Gastroesophageal sphincter (tissue), 4 donors: ENCODE results near the gene TRABD2B. TPM values are rescaled to one million over a fixed set of nuclear protein-coding genes. Genes with fewer than 3 reads are reported as not detected.

ENCODE experiments used
- ATAC-seq: fragments of 150-250 bp; one replicate; pipeline ENCODE4 v1.9.1; 2016; ENCODE audit warnings: mild to moderate bottlenecking, moderate library complexity
- H3K27ac ChIP-seq, 4 donors: fragments of 200-600 bp; sonication (generic) in 3 of 4; 1 replicate in 3 of 4; 2 replicates in 1 of 4; pipeline ENCODE4 v1.5.1; 2016 to 2019
- H3K27me3 ChIP-seq: fragments of 200-600 bp; sonication (generic); one replicate; pipeline ENCODE4 v1.5.1; 2019
- H3K36me3 ChIP-seq, 2 donors: fragments of 200-600 bp; sonication (generic); one replicate each; pipeline ENCODE4 v1.5.1; 2019; ENCODE audit warnings: control low read depth in 1 of 2
- H3K4me1 ChIP-seq, 3 donors: fragments of 200-600 bp; sonication (generic); 1 replicate in 2 of 3; 2 replicates in 1 of 3; pipeline ENCODE4 v1.5.1; 2016 to 2019; ENCODE audit warnings: control low read depth in 2 of 3
- H3K4me3 ChIP-seq, 2 donors: fragments of 200-600 bp; sonication (generic); one replicate each; pipeline ENCODE4 v1.5.1; 2019; ENCODE audit warnings: mild to moderate bottlenecking in 1 of 2, moderate library complexity in 1 of 2
- H3K9me3 ChIP-seq, 3 donors: fragments of 200-600 bp; sonication (generic); one replicate each; pipeline ENCODE4 v1.5.1; 2017 to 2019; ENCODE audit warnings: control low read depth in 2 of 3
- EP300 ChIP-seq: sonication (generic); formaldehyde crosslinking; IDR thresholded peaks from one replicate; pipeline ENCODE4 v1.6.1; 2017; ENCODE audit warnings: antibody characterized with exemption, mild to moderate bottlenecking
- POLR2A ChIP-seq, 2 donors: fragments of 450-650 bp; IDR thresholded peaks; one replicate each; pipeline ENCODE4 v1.6.1; 2017; ENCODE audit warnings: antibody characterized with exemption in 2 of 2, mild to moderate bottlenecking in 2 of 2, moderate library complexity in 1 of 2
- POLR2AphosphoS5 ChIP-seq: sonication (generic); formaldehyde crosslinking; IDR thresholded peaks from one replicate; pipeline ENCODE4 v1.6.1; 2017; ENCODE audit warnings: antibody characterized with exemption
- WGBS, 2 donors: methylation state at CpG; one replicate each; pipeline ENCODE4 v1.1.5; 2018; ENCODE audit warnings: low coverage in 1 of 2; 5-methylcytosine and 5-hydroxymethylcytosine counted together
- total RNA-seq, 4 donors: library from RNA; depleted of rRNA; stranded (reverse); fragments of >200 nt; gene quantifications; one replicate each; pipeline ENCODE4 v1.1.0, GENCODE V29; 2016
- TF ChIP-seq, protein P1 (sequence below), 4 experiments: fragments of 200-600 bp in 2 of 4; fragments of 450-650 bp in 2 of 4; sonication (generic) in 1 of 4; IDR thresholded peaks; one replicate each; pipeline ENCODE4 v1.5.1; 2017 to 2019; ENCODE audit warnings: antibody characterized with exemption in 4 of 4, mild to moderate bottlenecking in 2 of 4, moderate library complexity in 2 of 4

The TRABD2B gene
- total RNA-seq, 4 donors from 2014 or later: 2.6 to 6.5 (median 3.4) TPM

DNA sequence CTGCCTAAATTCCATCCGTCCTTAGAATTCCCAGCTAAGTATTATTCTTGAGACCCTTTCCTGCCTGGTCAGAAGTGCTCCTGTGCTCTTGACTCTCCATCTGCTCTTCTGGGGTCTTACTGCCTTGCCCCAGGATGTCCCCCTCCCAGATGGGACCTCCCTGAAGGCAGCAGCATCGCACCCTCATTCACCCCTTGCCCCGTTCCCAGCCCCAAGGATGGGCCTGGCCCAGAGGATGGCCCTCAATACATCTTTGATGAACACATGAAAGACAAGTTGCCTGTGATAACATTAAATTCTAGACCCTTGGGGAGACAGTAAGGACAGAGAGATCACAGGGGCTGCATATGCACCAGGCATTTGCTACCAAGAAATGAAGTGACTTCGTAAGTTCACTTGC, 167.2 kb downstream of the TRABD2B start:
- H3K27ac ChIP-seq: no peak overlapping the region
- 0% methylated on average over 1 of the region's 4 CpGs for WGBS, 2 donors

GRCh38 chr1:47828978-47829377, 168.2 kb downstream of the TRABD2B start:
- Histone ChIP-seq H3K27me3 (no peaks in the 10 kb centered on the region), H3K9me3 (peaks cover 0 to 1% (median 0%) of the 10 kb centered on the region in 3 donors), H3K27ac (peak overlapping the region in 2 of 4 donors; percentile 2 to 12), H3K4me3 (no peak overlapping the region), H3K36me3 (no peaks in the 10 kb centered on the region), H3K4me1 (peaks cover 0 to 63% (median 0%) of the 10 kb centered on the region in 3 donors)
- ATAC-seq: no peak
- 60 to 80% methylated on average over 1 of the region's 2 CpGs for WGBS, 2 donors
- TF ChIP-seq POLR2AphosphoS5 (no peak), POLR2A (IDR thresholded peaks at IDR 0.05) (no peak), EP300 (no peak)
- TF ChIP-seq, protein P1, sequence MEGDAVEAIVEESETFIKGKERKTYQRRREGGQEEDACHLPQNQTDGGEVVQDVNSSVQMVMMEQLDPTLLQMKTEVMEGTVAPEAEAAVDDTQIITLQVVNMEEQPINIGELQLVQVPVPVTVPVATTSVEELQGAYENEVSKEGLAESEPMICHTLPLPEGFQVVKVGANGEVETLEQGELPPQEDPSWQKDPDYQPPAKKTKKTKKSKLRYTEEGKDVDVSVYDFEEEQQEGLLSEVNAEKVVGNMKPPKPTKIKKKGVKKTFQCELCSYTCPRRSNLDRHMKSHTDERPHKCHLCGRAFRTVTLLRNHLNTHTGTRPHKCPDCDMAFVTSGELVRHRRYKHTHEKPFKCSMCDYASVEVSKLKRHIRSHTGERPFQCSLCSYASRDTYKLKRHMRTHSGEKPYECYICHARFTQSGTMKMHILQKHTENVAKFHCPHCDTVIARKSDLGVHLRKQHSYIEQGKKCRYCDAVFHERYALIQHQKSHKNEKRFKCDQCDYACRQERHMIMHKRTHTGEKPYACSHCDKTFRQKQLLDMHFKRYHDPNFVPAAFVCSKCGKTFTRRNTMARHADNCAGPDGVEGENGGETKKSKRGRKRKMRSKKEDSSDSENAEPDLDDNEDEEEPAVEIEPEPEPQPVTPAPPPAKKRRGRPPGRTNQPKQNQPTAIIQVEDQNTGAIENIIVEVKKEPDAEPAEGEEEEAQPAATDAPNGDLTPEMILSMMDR (IDR thresholded peaks at IDR 0.05): no peak

More for the DNA sequence above, 167.2 kb downstream of the TRABD2B start:
- Histone ChIP-seq H3K4me1 (peaks cover 0 to 54% (median 0%) of the 10 kb centered on the region in 3 donors), H3K36me3 (no peaks in the 10 kb centered on the region), H3K9me3 (peaks cover 0 to 12% (median 0%) of the 10 kb centered on the region in 3 donors), H3K27me3 (no peaks in the 10 kb centered on the region), H3K4me3 (no peak overlapping the region)
- TF ChIP-seq, protein P1 (IDR thresholded peaks at IDR 0.05): no peak
- TF ChIP-seq POLR2A (IDR thresholded peaks at IDR 0.05) (no peak), EP300 (no peak), POLR2AphosphoS5 (no peak)
- ATAC-seq: no peak

GRCh38 chr1:47827109-47827508, 170.1 kb downstream of the TRABD2B start:
- no peaks in the 10 kb centered on the region for H3K36me3 ChIP-seq
- no peak overlapping the region for H3K27ac ChIP-seq
- H3K4me1 ChIP-seq: peaks cover 0 to 75% (median 0%) of the 10 kb centered on the region in 3 donors
- 78% methylated on average over 6 of the region's 6 CpGs; no CpG with 5 or more reads in 1 of the 2 donors for WGBS, 2 donors
- H3K9me3 ChIP-seq: no peaks in the 10 kb centered on the region
- no peaks in the 10 kb centered on the region for H3K27me3 ChIP-seq
- no peak overlapping the region for H3K4me3 ChIP-seq
- no peak for TF ChIP-seq EP300
- TF ChIP-seq, protein P1 (IDR thresholded peaks at IDR 0.05): no peak
- TF ChIP-seq POLR2AphosphoS5: no peak
- no peak for TF ChIP-seq POLR2A (IDR thresholded peaks at IDR 0.05)
- no peak for ATAC-seq

DNA sequence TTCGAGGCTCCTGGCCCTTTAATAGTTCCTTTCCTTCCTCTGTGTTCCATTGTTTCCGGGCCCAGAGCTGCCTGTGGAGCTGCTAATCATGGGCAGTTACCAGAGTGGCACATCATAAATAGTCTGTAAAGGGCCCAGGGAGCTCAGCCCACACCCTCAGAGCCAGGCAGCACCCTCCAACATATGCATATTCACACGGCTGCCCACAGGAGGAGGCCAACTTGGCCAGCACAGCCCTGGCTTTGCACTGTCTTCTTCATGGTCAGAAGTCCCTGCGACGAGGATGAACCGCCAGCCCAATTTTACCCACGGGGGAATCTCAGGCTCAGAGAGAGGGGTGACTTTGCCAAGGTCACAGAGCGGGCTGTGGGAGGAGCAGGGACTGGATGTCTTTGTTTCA, 172.5 kb downstream of the TRABD2B start:
- TF ChIP-seq POLR2A (IDR thresholded peaks at IDR 0.05) (no peak), POLR2AphosphoS5 (no peak), EP300 (no peak)
- TF ChIP-seq, protein P1 (IDR thresholded peaks at IDR 0.05): no peak
- H3K36me3 ChIP-seq: no peaks in the 10 kb centered on the region
- no peak overlapping the region for H3K27ac ChIP-seq
- H3K9me3 ChIP-seq: no peaks in the 10 kb centered on the region
- H3K4me1 ChIP-seq: peaks cover 0 to 54% (median 0%) of the 10 kb centered on the region in 3 donors
- H3K4me3 ChIP-seq: no peak overlapping the region
- WGBS, 2 donors: 60 to 100% methylated on average over 1 to 2 of the region's 8 CpGs
- ATAC-seq: no peak
- H3K27me3 ChIP-seq: no peaks in the 10 kb centered on the region

- Histone ChIP-seq H3K36me3 (no peaks in the 10 kb centered on the region), H3K4me1 (peaks cover 0 to 52% (median 0%) of the 10 kb centered on the region in 3 donors), H3K27ac (no peak overlapping the region), H3K4me3 (no peak overlapping the region), H3K9me3 (no peaks in the 10 kb centered on the region), H3K27me3 (no peaks in the 10 kb centered on the region)
- TF ChIP-seq, protein P1 (IDR thresholded peaks at IDR 0.05): no peak
- no peak for TF ChIP-seq POLR2AphosphoS5
- TF ChIP-seq POLR2A (IDR thresholded peaks at IDR 0.05): no peak
- no peak for TF ChIP-seq EP300
- WGBS, 2 donors: 100% methylated on average over 1 of the region's 3 CpGs; no CpG with 5 or more reads in 1 of the 2 donors
- ATAC-seq: no peak
These were observed 172.9 kb downstream of the TRABD2B start for GRCh38 chr1:47824297-47824696.
